ENCODE results near the gene TASL. TPM values are rescaled to one million over a fixed set of nuclear protein-coding genes. Genes with fewer than 3 reads are reported as not detected.

The TASL gene, protein sequence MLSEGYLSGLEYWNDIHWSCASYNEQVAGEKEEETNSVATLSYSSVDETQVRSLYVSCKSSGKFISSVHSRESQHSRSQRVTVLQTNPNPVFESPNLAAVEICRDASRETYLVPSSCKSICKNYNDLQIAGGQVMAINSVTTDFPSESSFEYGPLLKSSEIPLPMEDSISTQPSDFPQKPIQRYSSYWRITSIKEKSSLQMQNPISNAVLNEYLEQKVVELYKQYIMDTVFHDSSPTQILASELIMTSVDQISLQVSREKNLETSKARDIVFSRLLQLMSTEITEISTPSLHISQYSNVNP
- 1 to 10 TPM in 2 of 4 donors, under 1 TPM in 1, not detected in 1; 0.27 to 3.7 (median 1.6) TPM for total RNA-seq

DNA sequence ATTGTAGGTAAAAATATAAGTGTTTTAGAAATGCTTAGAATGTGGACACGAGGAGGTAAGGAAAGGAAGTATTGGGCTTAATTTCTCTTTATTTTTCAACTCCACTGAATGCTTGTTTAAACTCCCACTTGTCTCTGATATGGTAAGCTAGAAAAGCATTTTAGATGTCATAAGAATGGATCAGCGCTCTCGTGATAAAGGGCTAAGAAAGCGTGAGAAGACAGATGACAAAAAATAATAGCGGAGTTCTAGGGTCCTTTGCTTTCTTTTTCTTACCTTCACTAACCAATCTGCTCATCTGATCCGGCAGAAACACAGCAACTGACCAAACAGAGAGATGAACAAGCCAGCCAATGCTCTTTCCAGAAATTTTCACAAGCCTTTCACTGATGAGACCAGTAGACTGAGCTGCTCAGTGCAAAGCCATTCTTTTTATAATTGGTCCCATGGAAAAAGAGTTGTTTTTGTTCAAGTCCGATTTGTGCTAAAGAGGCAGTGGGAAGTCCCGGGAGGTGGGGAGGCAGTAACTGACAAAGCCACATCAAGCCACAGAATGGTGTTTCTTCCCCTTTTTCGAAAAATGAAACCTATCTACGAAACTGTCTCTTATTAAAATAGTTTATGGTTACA is at the start of gene TASL:
TASL (minus strand) TSS at position 405 of the 630 bp plus-strand sequence. CDS start 17,411 bp downstream, outside the sequence.
- WGBS, 2 donors (ENCODE audit: low coverage in 1 of 2) = 67 to 74% methylated on average over 7 to 10 of the region's 10 CpGs
- Histone ChIP-seq H3K9me3 (no peaks in the 10 kb centered on the region), H3K4me1 (no peaks in the 10 kb centered on the region), H3K36me3 (no peaks in the 10 kb centered on the region), H3K4me3 (peak within 1 kb of the TSS in 1 of 4 donors; percentile 13), H3K27ac (peak within 1 kb of the TSS in 2 of 4 donors; percentile 47 to 51), H3K27me3 (no peaks in the 10 kb centered on the region)
- TF ChIP-seq POLR2A (IDR thresholded peaks at IDR 0.05) (peak; percentile 23), EP300 (IDR thresholded peaks at IDR 0.05; ENCODE audit: low read depth) (no peak)
- in situ Hi-C loops (cut with MboI; ENCODE audit: low pct_ligation_motif_present in 1 of 4, low pct_unique_long_range_greater_than_20kb in 1 of 4, low sequenced_read_pairs in 3 of 4) (loop anchor here in 1 of 4 donors (10.0 kb wide), 1 partner anchor 137 kb away; no protein-coding TSS in a partner anchor), intact Hi-C loops (cut with DNase I; ENCODE audit: low total_unique reads) (loop anchor here (10.0 kb wide), 1 partner anchor 127 kb away; no protein-coding TSS in a partner anchor)
- DNase-seq = peak; percentile 23

DNA sequence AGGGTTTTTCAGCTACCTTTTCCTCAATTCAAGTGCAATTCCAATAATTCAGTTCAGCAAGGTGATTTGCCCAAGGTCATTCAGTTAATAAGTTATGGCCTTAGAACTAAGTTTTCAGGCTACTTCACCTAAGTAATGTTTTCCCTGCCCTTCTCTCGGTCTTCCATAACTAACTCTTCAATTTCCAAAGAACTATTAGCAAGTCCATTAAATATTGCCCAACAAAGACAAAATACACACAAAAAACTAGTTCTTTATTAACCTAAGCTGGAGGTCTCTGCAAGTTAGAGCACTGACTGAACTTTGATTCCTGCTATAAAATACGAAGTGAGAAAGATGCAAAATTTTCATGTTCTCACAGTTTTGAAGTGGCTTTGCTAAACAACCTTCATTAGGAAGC is 48.8 kb upstream of the TASL start:
- 17 to 52% methylated on average over 1 to 2 of the region's 2 CpGs for WGBS, 2 donors (ENCODE audit: low coverage in 1 of 2)
- Histone ChIP-seq H3K27ac (no peak overlapping the region), H3K36me3 (no peaks in the 10 kb centered on the region), H3K4me1 (no peaks in the 10 kb centered on the region), H3K27me3 (no peaks in the 10 kb centered on the region), H3K4me3 (no peak overlapping the region), H3K9me3 (no peaks in the 10 kb centered on the region)
- no peak for DNase-seq
- intact Hi-C loops (cut with DNase I; ENCODE audit: low total_unique reads) (no loop called here), in situ Hi-C loops (cut with MboI; ENCODE audit: low pct_ligation_motif_present in 1 of 4, low pct_unique_long_range_greater_than_20kb in 1 of 4, low sequenced_read_pairs in 3 of 4) (no loop called here)
- TF ChIP-seq POLR2AphosphoS5 (IDR thresholded peaks at IDR 0.05) (no peak), EP300 (IDR thresholded peaks at IDR 0.05; ENCODE audit: low read depth) (no peak), POLR2A (IDR thresholded peaks at IDR 0.05) (no peak)
- TF ChIP-seq, protein P1, sequence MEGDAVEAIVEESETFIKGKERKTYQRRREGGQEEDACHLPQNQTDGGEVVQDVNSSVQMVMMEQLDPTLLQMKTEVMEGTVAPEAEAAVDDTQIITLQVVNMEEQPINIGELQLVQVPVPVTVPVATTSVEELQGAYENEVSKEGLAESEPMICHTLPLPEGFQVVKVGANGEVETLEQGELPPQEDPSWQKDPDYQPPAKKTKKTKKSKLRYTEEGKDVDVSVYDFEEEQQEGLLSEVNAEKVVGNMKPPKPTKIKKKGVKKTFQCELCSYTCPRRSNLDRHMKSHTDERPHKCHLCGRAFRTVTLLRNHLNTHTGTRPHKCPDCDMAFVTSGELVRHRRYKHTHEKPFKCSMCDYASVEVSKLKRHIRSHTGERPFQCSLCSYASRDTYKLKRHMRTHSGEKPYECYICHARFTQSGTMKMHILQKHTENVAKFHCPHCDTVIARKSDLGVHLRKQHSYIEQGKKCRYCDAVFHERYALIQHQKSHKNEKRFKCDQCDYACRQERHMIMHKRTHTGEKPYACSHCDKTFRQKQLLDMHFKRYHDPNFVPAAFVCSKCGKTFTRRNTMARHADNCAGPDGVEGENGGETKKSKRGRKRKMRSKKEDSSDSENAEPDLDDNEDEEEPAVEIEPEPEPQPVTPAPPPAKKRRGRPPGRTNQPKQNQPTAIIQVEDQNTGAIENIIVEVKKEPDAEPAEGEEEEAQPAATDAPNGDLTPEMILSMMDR (IDR thresholded peaks at IDR 0.05) = no peak

DNA sequence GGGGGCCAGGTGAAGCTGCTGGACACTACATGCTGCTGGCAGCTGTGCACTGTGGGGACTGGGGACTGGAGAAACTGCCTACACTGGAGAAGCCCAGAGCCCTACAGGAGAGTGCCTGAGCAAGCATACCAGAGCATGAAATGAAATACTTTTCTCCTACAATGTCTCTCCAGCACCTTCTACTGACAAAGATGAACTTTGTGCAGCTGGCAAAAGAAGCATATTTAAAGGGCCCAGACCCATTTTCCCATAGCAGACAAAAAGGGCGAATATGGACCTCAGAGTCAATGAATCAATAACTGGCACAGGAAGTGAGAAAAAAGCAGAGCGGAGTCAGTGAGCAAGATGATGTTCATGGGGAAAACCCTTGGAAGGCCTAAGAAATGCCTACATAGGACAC is 44.8 kb upstream of the TASL start:
- no peak overlapping the region for H3K27ac ChIP-seq
- H3K4me3 ChIP-seq = no peak overlapping the region
- intact Hi-C loops (cut with DNase I; ENCODE audit: low total_unique reads) (no loop called here), in situ Hi-C loops (cut with MboI; ENCODE audit: low pct_ligation_motif_present in 1 of 4, low pct_unique_long_range_greater_than_20kb in 1 of 4, low sequenced_read_pairs in 3 of 4) (no loop called here)
- no peaks in the 10 kb centered on the region for H3K4me1 ChIP-seq
- H3K36me3 ChIP-seq = no peaks in the 10 kb centered on the region
- no peaks in the 10 kb centered on the region for H3K9me3 ChIP-seq
- no peak for DNase-seq
- WGBS, 2 donors (ENCODE audit: low coverage in 1 of 2) = 82 to 90% methylated on average over 2 of the region's 2 CpGs
- no peaks in the 10 kb centered on the region for H3K27me3 ChIP-seq
- TF ChIP-seq EP300 (IDR thresholded peaks at IDR 0.05; ENCODE audit: low read depth) (no peak), POLR2A (IDR thresholded peaks at IDR 0.05) (no peak), POLR2AphosphoS5 (IDR thresholded peaks at IDR 0.05) (no peak)
- TF ChIP-seq, protein P1 (IDR thresholded peaks at IDR 0.05) = no peak

DNA sequence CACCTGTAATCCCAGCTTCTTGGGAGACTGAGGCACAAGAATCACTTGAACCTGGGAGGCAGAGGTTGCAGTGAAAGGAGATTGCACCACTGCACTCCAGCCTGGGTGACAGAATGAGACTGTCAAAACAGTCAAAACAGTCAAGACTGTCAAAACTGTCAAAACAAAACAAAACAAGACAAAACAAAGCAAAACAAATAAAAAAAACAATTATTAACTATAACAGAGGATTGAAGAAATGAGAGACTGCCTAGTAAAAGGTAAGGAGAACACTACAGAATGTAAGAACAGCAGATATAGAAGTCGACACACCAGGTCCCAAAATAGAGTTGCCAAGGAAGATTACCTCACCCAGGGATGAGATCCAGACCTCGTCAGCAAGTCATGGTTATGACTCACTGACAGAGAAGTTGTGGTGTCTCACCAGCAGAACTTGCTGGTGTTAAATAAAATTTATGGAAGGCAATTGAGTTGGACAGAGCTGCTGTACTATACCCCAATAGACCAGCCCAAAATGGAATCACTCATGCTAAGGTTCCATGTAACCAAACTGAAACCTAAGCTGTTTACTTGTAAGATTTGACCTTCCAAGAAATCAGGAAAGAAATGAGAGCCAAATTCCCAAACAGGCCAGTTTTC is 43.5 kb upstream of the TASL start:
- TF ChIP-seq POLR2A (IDR thresholded peaks at IDR 0.05) (no peak), POLR2AphosphoS5 (IDR thresholded peaks at IDR 0.05) (peak in 1 of 3 donors; percentile 19)
- intact Hi-C loops (cut with DNase I; ENCODE audit: low total_unique reads) (no loop called here), in situ Hi-C loops (cut with MboI; ENCODE audit: low pct_ligation_motif_present in 1 of 4, low pct_unique_long_range_greater_than_20kb in 1 of 4, low sequenced_read_pairs in 3 of 4) (no loop called here)
- no peaks in the 10 kb centered on the region for H3K36me3 ChIP-seq
- no peak overlapping the region for H3K4me3 ChIP-seq
- DNase-seq = no peak
- no peaks in the 10 kb centered on the region for H3K27me3 ChIP-seq
- peak overlapping the region in 1 of 4 donors; percentile 9 for H3K27ac ChIP-seq
- H3K9me3 ChIP-seq = no peaks in the 10 kb centered on the region
- no peaks in the 10 kb centered on the region for H3K4me1 ChIP-seq
- WGBS, 2 donors (ENCODE audit: low coverage in 1 of 2) = 36% methylated on average over 2 of the region's 2 CpGs; no CpG with 5 or more reads in 1 of the 2 donors

DNA sequence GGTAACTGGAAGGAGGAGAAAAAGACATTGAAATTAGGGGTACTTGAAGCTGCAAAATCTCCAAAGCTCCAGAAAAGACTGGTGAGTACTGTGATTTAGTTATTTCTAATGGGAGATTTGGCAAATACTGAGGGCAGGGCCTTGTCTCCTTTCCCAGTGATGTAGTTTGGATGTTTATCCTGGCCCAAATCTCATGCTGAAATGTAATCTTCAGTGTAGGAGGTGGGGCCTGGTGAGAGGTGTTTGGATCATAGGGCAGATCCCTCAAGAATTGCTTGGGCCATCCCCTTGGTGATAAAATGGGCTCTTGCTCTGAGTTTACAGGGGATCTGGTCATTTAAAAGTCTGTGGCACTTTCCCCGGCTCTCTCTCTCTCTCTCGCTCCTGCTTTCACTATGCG is 42.6 kb upstream of the TASL start:
- H3K36me3 ChIP-seq = no peaks in the 10 kb centered on the region
- no peak for DNase-seq
- WGBS, 2 donors (ENCODE audit: low coverage in 1 of 2) = 79 to 90% methylated on average over 2 to 3 of the region's 3 CpGs
- no peak overlapping the region for H3K4me3 ChIP-seq
- TF ChIP-seq EP300 (IDR thresholded peaks at IDR 0.05; ENCODE audit: low read depth) (no peak), POLR2AphosphoS5 (IDR thresholded peaks at IDR 0.05) (no peak), POLR2A (IDR thresholded peaks at IDR 0.05) (no peak)
- TF ChIP-seq, protein P1 (IDR thresholded peaks at IDR 0.05) = no peak
- H3K9me3 ChIP-seq = no peaks in the 10 kb centered on the region
- no peaks in the 10 kb centered on the region for H3K4me1 ChIP-seq
- in situ Hi-C loops (cut with MboI; ENCODE audit: low pct_ligation_motif_present in 1 of 4, low pct_unique_long_range_greater_than_20kb in 1 of 4, low sequenced_read_pairs in 3 of 4) (no loop called here), intact Hi-C loops (cut with DNase I; ENCODE audit: low total_unique reads) (no loop called here)
- H3K27me3 ChIP-seq = no peaks in the 10 kb centered on the region
- no peak overlapping the region for H3K27ac ChIP-seq

Data from transverse colon (tissue), 4 donors.